Measurements from ENCODE around the gene STK38.

Gene STK38

GRCh38 chr6:36519352-36519751 lies 27.9 kb downstream of the STK38 start:
- no peak for DNase-seq (ENCODE audit: low spot score)

GRCh38 chr6:36517408-36517807 lies 29.9 kb downstream of the STK38 start:
- DNase-seq (ENCODE audit: low spot score), result no peak

- no peak for DNase-seq (ENCODE audit: low spot score)
Observed at GRCh38 chr6:36516988-36517387, 30.3 kb downstream of the STK38 start.

GRCh38 chr6:36516559-36516958 lies 30.7 kb downstream of the STK38 start:
- no peak for DNase-seq (ENCODE audit: low spot score)

GRCh38 chr6:36515844-36516243 lies 31.4 kb downstream of the STK38 start:
- no peak for DNase-seq (ENCODE audit: low spot score)

- no peak for DNase-seq (ENCODE audit: low spot score)
Observed at GRCh38 chr6:36514554-36515456, 32.5 kb downstream of the STK38 start.

- DNase-seq (ENCODE audit: low spot score), result no peak
Observed at GRCh38 chr6:36510365-36510764, 36.9 kb downstream of the STK38 start.

- no peak for DNase-seq (ENCODE audit: low spot score)
Observed at GRCh38 chr6:36508532-36508931, 38.7 kb downstream of the STK38 start.

- DNase-seq (ENCODE audit: low spot score), result no peak
Observed at GRCh38 chr6:36506611-36507010, 40.7 kb downstream of the STK38 start.

- no peak for DNase-seq (ENCODE audit: low spot score)
Observed at GRCh38 chr6:36505744-36506534, 41.3 kb downstream of the STK38 start.

GRCh38 chr6:36504982-36505381 lies 42.3 kb downstream of the STK38 start:
- DNase-seq (ENCODE audit: low spot score), result no peak

- DNase-seq (ENCODE audit: low spot score), result no peak
Observed at GRCh38 chr6:36504181-36504580, 43.1 kb downstream of the STK38 start.

GRCh38 chr6:36501686-36502085 lies 45.6 kb downstream of the STK38 start:
- no peak for DNase-seq (ENCODE audit: low spot score)

GRCh38 chr6:36499918-36500317 lies 47.4 kb downstream of the STK38 start:
- DNase-seq (ENCODE audit: low spot score), result no peak

GRCh38 chr6:36495086-36495485 lies 52.2 kb downstream of the STK38 start:
- no peak for DNase-seq (ENCODE audit: low spot score)

GRCh38 chr6:36493859-36494258 lies 53.4 kb downstream of the STK38 start:
- DNase-seq (ENCODE audit: low spot score), result no peak

- DNase-seq (ENCODE audit: low spot score), result no peak
Observed at GRCh38 chr6:36493319-36493718, 54.0 kb downstream of the STK38 start.

GRCh38 chr6:36492621-36493020 lies 54.7 kb downstream of the STK38 start:
- no peak for DNase-seq (ENCODE audit: low spot score)

- DNase-seq (ENCODE audit: low spot score), result no peak
Observed at GRCh38 chr6:36492092-36492491, 55.2 kb downstream of the STK38 start.

GRCh38 chr6:36491378-36491965 lies 55.8 kb downstream of the STK38 start:
- no peak for DNase-seq (ENCODE audit: low spot score)

GRCh38 chr6:36489426-36489825 lies 57.9 kb downstream of the STK38 start:
- no peak for DNase-seq (ENCODE audit: low spot score)

- DNase-seq (ENCODE audit: low spot score), result no peak
Observed at GRCh38 chr6:36488221-36488620, 59.1 kb downstream of the STK38 start.

- no peak for DNase-seq (ENCODE audit: low spot score)
Observed at GRCh38 chr6:36487698-36488097, 59.6 kb downstream of the STK38 start.

Data from kidney capillary endothelial cell (primary cell).